Tibial nerve (tissue), 4 donors: Measurements from ENCODE around the gene MTG2. TPM values are rescaled to one million over a fixed set of nuclear protein-coding genes. Genes with fewer than 3 reads are reported as not detected.

Source experiments
- DNase-seq, 2 donors: peaks; one replicate each; pipeline ENCODE4 v3.0.0-alpha.2; 2019; ENCODE audit warnings: low spot score in 2 of 2
- H3K27ac ChIP-seq, 4 donors: fragments of 200-600 bp; sonication (generic) in 3 of 4; one replicate each; pipeline ENCODE4 v1.5.1; 2017 to 2019; ENCODE audit warnings: mild to moderate bottlenecking in 1 of 4
- H3K27me3 ChIP-seq, 2 donors: fragments of 200-600 bp; sonication (generic) in 1 of 2; one replicate each; pipeline versions ENCODE4 v1.5.1 to v1.6.0; 2017 to 2019
- H3K36me3 ChIP-seq, 3 donors: fragments of 200-600 bp; sonication (generic); one replicate each; pipeline ENCODE4 v1.5.1; 2018 to 2019
- H3K4me1 ChIP-seq, 4 donors: fragments of 200-600 bp; sonication (generic) in 3 of 4; one replicate each; pipeline ENCODE4 v1.5.1; 2017 to 2019
- H3K4me3 ChIP-seq, 4 donors: fragments of 200-600 bp; sonication (generic) in 3 of 4; one replicate each; pipeline ENCODE4 v1.5.1; 2017 to 2019; ENCODE audit warnings: mild to moderate bottlenecking in 1 of 4, moderate library complexity in 1 of 4
- H3K9me3 ChIP-seq, 4 donors: fragments of 200-600 bp; sonication (generic) in 3 of 4; one replicate each; pipeline ENCODE4 v1.5.1; 2017 to 2019
- EP300 ChIP-seq, 2 donors: sonication (generic); formaldehyde crosslinking; IDR thresholded peaks; one replicate each; pipeline ENCODE4 v1.6.1; 2017; ENCODE audit warnings: antibody characterized with exemption in 2 of 2, mild to moderate bottlenecking in 1 of 2
- POLR2A ChIP-seq, 2 donors: fragments of 450-650 bp; IDR thresholded peaks; one replicate each; pipeline ENCODE4 v1.6.1; 2017; ENCODE audit warnings: antibody characterized with exemption in 2 of 2, mild to moderate bottlenecking in 2 of 2, moderate library complexity in 2 of 2
- WGBS, 2 donors: methylation state at CpG; one replicate each; pipeline ENCODE4 v1.1.5; 2018; 5-methylcytosine and 5-hydroxymethylcytosine counted together
- total RNA-seq, 4 donors: library from RNA; depleted of rRNA; stranded (reverse); fragments of >200 nt; gene quantifications; one replicate each; pipeline ENCODE4 v1.1.0, GENCODE V29; 2016
- TF ChIP-seq, protein P1 (sequence below), 5 experiments: fragments of 200-600 bp in 3 of 5; fragments of 450-650 bp in 2 of 5; sonication (generic) in 3 of 5; IDR thresholded peaks; one replicate each; pipeline ENCODE4 v1.5.1; 2016 to 2019; ENCODE audit warnings: antibody characterized with exemption in 5 of 5, mild to moderate bottlenecking in 3 of 5, moderate library complexity in 2 of 5

The MTG2 gene
- total RNA-seq, 4 donors from 2014 or later, result 24.7 to 46.9 (median 41.6) TPM

GRCh38 chr20:62155428-62156253 is 27.2 kb upstream of the MTG2 start:
- no peak for DNase-seq
- H3K9me3 ChIP-seq, result no peaks in the 10 kb centered on the region
- 86 to 94% methylated on average over 29 of the region's 29 CpGs for WGBS, 2 donors
- H3K4me1 ChIP-seq, result peaks cover 0 to 21% (median 4%) of the 10 kb centered on the region in 4 donors
- TF ChIP-seq POLR2A (IDR thresholded peaks at IDR 0.05) (no peak), EP300 (IDR thresholded peaks at IDR 0.05) (no peak)
- TF ChIP-seq, protein P1, sequence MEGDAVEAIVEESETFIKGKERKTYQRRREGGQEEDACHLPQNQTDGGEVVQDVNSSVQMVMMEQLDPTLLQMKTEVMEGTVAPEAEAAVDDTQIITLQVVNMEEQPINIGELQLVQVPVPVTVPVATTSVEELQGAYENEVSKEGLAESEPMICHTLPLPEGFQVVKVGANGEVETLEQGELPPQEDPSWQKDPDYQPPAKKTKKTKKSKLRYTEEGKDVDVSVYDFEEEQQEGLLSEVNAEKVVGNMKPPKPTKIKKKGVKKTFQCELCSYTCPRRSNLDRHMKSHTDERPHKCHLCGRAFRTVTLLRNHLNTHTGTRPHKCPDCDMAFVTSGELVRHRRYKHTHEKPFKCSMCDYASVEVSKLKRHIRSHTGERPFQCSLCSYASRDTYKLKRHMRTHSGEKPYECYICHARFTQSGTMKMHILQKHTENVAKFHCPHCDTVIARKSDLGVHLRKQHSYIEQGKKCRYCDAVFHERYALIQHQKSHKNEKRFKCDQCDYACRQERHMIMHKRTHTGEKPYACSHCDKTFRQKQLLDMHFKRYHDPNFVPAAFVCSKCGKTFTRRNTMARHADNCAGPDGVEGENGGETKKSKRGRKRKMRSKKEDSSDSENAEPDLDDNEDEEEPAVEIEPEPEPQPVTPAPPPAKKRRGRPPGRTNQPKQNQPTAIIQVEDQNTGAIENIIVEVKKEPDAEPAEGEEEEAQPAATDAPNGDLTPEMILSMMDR (IDR thresholded peaks at IDR 0.05), result no peak
- no peak overlapping the region for H3K4me3 ChIP-seq
- H3K27me3 ChIP-seq, result no peaks in the 10 kb centered on the region
- peaks cover 0 to 46% (median 0%) of the 10 kb centered on the region in 3 donors for H3K36me3 ChIP-seq
- H3K27ac ChIP-seq, result no peak overlapping the region

GRCh38 chr20:62156254-62156556 is 26.6 kb upstream of the MTG2 start:
- no peak overlapping the region for H3K4me3 ChIP-seq
- H3K27me3 ChIP-seq, result no peaks in the 10 kb centered on the region
- H3K36me3 ChIP-seq, result peaks cover 0 to 51% (median 0%) of the 10 kb centered on the region in 3 donors
- WGBS, 2 donors, result 91% methylated on average over 3 of the region's 3 CpGs
- H3K4me1 ChIP-seq, result peaks cover 0 to 16% (median 4%) of the 10 kb centered on the region in 4 donors
- no peaks in the 10 kb centered on the region for H3K9me3 ChIP-seq
- TF ChIP-seq EP300 (IDR thresholded peaks at IDR 0.05), result no peak
- TF ChIP-seq, protein P1 (IDR thresholded peaks at IDR 0.05), result no peak
- no peak for TF ChIP-seq POLR2A (IDR thresholded peaks at IDR 0.05)
- DNase-seq, result no peak
- H3K27ac ChIP-seq, result peak overlapping the region in 1 of 4 donors; percentile 51

DNA sequence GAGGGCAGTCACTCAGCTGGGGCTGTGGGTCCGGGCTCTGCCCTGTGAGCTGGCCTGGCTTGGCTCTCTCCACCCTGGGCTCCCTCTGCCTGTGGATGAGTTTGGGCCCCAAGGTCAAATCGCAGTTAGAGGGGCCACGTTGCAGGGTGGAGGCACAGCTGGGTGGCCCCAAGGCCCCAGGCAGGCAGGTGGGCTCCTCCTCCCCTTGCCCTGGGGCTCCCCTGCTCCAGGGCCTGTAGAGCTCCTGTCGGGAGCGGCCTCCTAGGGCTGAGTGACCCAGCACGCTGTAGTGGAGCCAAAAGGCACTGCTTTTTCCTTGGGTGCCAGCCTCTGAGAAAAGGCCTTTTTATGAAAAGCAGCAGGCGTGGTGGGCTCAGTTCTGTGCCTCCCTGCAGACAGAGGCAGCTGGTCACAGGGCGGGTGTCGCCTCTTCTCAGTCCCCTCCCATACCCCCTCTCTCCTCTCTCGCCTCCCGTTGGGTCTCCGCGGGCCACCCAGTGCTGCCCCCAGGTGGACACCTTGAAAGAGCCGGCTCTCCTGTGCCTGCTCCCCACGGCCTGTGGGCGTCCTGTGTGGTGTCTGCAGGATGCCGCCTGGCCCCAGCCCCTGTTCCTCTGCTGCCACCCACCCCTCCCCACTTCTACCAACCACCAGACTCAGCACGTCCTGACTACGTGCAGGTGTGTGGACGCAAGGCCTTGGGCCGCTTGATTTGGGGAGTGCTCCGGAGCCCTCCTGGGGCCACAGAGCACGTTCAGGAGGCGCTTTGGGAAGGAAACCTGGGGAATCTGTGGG is 26.0 kb upstream of the MTG2 start:
- WGBS, 2 donors, result 28 to 43% methylated on average over 18 to 24 of the region's 24 CpGs
- peak in 1 of 2 donors; percentile 40 for DNase-seq
- Histone ChIP-seq H3K36me3 (peaks cover 0 to 57% (median 0%) of the 10 kb centered on the region in 3 donors), H3K9me3 (no peaks in the 10 kb centered on the region), H3K27ac (peak overlapping the region in 1 of 4 donors; percentile 51), H3K27me3 (no peaks in the 10 kb centered on the region), H3K4me3 (no peak overlapping the region), H3K4me1 (peaks cover 0 to 13% (median 4%) of the 10 kb centered on the region in 4 donors)
- TF ChIP-seq, protein P1 (IDR thresholded peaks at IDR 0.05), result peak; percentile 52 to 65 (median 59)
- TF ChIP-seq EP300 (IDR thresholded peaks at IDR 0.05) (no peak), POLR2A (IDR thresholded peaks at IDR 0.05) (no peak)

DNA sequence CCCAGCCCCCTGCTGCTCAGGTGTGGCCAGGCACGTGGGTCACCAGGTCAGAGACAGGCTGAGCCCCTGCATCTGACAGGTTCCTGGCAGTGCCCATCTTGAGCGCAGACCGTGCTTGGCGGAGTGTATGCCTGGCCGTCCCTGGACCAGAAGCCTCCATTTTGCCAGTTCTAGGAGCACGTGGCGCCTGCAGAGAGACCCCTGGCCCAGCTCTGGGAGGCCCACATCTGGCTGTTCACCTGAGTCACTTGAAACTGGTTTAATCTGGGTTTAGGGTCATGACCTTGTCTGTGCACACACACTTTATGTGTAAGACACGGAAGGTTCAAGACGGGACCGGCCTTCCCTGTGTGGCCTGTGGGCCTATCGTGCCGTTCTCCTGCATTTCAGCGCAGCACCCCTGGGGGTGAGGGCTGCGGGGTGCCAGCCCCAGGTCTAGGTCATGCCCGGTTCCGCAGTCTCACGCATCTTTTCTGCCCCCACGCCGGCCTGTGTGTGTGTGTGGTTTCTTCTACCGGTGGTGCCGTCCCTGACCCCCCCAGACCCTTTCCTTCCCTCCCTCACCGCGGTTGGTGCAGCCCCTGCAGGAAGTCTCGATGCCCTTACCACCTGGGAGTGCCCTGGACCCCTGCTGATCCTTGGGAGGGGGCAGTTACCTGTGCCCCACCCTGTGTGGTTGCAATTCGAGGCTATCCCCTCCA is 25.3 kb upstream of the MTG2 start:
- Histone ChIP-seq H3K36me3 (peaks cover 0 to 59% (median 0%) of the 10 kb centered on the region in 3 donors), H3K9me3 (no peaks in the 10 kb centered on the region), H3K27me3 (no peaks in the 10 kb centered on the region), H3K4me1 (peaks cover 0 to 13% (median 4%) of the 10 kb centered on the region in 4 donors), H3K4me3 (no peak overlapping the region), H3K27ac (no peak overlapping the region)
- WGBS, 2 donors, result 86 to 90% methylated on average over 18 to 23 of the region's 25 CpGs
- TF ChIP-seq POLR2A (IDR thresholded peaks at IDR 0.05) (no peak), EP300 (IDR thresholded peaks at IDR 0.05) (no peak)
- TF ChIP-seq, protein P1 (IDR thresholded peaks at IDR 0.05), result no peak
- DNase-seq, result no peak
